ENCODE measurements around the gene GPD2.
A peak's percentile ranks its signal among the peaks of the same experiment; 100 is the strongest.

The GPD2 gene

GRCh38 chr2:156561326-156561725, 125.1 kb downstream of the GPD2 start:
- TF ChIP-seq CTCF (conservative IDR thresholded peaks at IDR 0.05; ENCODE audit: low read depth, low read length): no peak
- H3K4me3 ChIP-seq (ENCODE audit: low read depth, low read length): no peak overlapping the region
- DNase-seq (ENCODE audit: low read depth): no peak

GRCh38 chr2:156562124-156562523, 125.9 kb downstream of the GPD2 start:
- no peak overlapping the region for H3K4me3 ChIP-seq (ENCODE audit: low read depth, low read length)
- no peak for DNase-seq (ENCODE audit: low read depth)
- no peak for TF ChIP-seq CTCF (conservative IDR thresholded peaks at IDR 0.05; ENCODE audit: low read depth, low read length)

- no peak overlapping the region for H3K4me3 ChIP-seq (ENCODE audit: low read depth, low read length)
- no peak for DNase-seq (ENCODE audit: low read depth)
- no peak for TF ChIP-seq CTCF (conservative IDR thresholded peaks at IDR 0.05; ENCODE audit: low read depth, low read length)
Observed at GRCh38 chr2:156563994-156564753, 128.0 kb downstream of the GPD2 start.

- no peak for TF ChIP-seq CTCF (conservative IDR thresholded peaks at IDR 0.05; ENCODE audit: low read depth, low read length)
- peak; percentile 90 for DNase-seq (ENCODE audit: low read depth)
- no peak overlapping the region for H3K4me3 ChIP-seq (ENCODE audit: low read depth, low read length)
Observed at GRCh38 chr2:156565066-156565710, 129.0 kb downstream of the GPD2 start.

GRCh38 chr2:156573710-156574109, 137.5 kb downstream of the GPD2 start:
- no peak for TF ChIP-seq CTCF (conservative IDR thresholded peaks at IDR 0.05; ENCODE audit: low read depth, low read length)
- DNase-seq (ENCODE audit: low read depth): no peak
- H3K4me3 ChIP-seq (ENCODE audit: low read depth, low read length): no peak overlapping the region

- TF ChIP-seq CTCF (conservative IDR thresholded peaks at IDR 0.05; ENCODE audit: low read depth, low read length): no peak
- DNase-seq (ENCODE audit: low read depth): no peak
Observed at GRCh38 chr2:156574112-156574511, 137.9 kb downstream of the GPD2 start.

GRCh38 chr2:156576005-156576404, 139.8 kb downstream of the GPD2 start:
- no peak overlapping the region for H3K4me3 ChIP-seq (ENCODE audit: low read depth, low read length)
- no peak for DNase-seq (ENCODE audit: low read depth)
- TF ChIP-seq CTCF (conservative IDR thresholded peaks at IDR 0.05; ENCODE audit: low read depth, low read length): no peak

More at GRCh38 chr2:156574112-156574511, 137.9 kb downstream of the GPD2 start:
- no peak overlapping the region for H3K4me3 ChIP-seq (ENCODE audit: low read depth, low read length)
